Choroid plexus epithelial cell (primary cell): Measurements from ENCODE around the gene CFAP119.
A peak's percentile ranks its signal among the peaks of the same experiment; 100 is the strongest.

ENCODE experiments used
- DNase-seq: peaks from one replicate; pipeline ENCODE4 v3.0.0-alpha.2; 2010; ENCODE audit warnings: low read depth
- H3K4me3 ChIP-seq: 2 replicates; pipeline ENCODE4 v1.5.1; 2011; ENCODE audit warnings: low read depth, mild to moderate bottlenecking, control low read depth, low read length, moderate library complexity
- TF ChIP-seq, protein P1 (sequence below): conservative IDR thresholded peaks from 2 replicates; pipeline ENCODE4 v1.5.1; 2011; ENCODE audit warnings: low read depth, mild to moderate bottlenecking, control low read depth, inconsistent platforms, low read length, moderate library complexity

CFAP119 gene

DNA sequence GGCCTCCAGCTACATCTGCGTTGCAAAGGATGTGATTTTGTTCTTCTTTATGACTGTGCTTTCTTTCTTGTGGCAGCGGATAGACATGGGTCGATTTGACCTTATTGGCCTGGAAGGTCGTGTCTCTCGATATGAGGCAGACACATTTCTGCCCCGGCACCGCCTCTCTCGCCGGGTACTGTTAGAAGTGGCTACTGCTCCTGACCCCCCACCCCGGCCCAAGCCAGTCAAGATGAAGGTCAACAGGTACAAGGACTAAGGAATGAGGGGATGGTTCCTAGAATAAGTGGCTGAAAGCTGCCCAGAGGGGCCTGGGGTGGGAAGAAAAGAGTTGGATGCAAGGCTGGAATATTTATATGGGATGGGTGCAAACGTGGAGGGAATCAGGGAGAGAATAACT lies 41.8 kb downstream of the CFAP119 start:
- DNase-seq, result no peak
- H3K4me3 ChIP-seq, result no peak overlapping the region
- TF ChIP-seq, protein P1, sequence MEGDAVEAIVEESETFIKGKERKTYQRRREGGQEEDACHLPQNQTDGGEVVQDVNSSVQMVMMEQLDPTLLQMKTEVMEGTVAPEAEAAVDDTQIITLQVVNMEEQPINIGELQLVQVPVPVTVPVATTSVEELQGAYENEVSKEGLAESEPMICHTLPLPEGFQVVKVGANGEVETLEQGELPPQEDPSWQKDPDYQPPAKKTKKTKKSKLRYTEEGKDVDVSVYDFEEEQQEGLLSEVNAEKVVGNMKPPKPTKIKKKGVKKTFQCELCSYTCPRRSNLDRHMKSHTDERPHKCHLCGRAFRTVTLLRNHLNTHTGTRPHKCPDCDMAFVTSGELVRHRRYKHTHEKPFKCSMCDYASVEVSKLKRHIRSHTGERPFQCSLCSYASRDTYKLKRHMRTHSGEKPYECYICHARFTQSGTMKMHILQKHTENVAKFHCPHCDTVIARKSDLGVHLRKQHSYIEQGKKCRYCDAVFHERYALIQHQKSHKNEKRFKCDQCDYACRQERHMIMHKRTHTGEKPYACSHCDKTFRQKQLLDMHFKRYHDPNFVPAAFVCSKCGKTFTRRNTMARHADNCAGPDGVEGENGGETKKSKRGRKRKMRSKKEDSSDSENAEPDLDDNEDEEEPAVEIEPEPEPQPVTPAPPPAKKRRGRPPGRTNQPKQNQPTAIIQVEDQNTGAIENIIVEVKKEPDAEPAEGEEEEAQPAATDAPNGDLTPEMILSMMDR, result no peak

DNA sequence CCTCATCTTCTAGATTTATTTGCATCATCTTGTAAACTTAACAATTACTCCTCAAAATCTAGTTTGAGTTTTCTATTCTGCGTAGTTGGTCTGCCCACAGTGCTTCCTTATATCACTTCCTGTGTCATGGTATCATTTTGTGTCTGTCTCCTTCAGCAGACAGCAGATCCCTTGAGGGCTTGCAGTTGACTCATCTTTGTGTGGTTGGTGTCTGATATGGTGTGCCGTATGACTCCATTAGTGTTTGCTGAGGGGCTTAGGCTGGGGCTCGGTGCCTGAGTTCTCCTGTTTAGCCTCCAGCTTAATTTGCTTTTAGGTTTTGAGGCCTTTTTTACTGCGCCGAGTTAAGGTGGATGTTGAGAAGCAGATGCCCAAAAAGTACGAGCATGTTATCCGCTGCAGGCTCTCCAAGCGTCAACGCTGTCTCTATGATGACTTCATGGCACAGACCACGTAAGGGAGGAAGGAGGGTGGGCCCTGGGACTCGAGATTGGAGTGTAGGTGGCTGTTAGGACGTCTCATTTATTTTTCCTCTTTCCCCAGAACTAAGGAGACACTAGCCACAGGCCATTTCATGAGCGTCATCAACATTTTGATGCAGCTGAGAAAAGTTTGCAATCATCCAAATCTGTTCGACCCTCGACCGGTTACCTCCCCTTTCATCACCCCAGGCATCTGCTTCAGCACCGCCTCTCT lies 46.0 kb downstream of the CFAP119 start:
- peak; percentile 68 for DNase-seq
- H3K4me3 ChIP-seq, result no peak overlapping the region
- TF ChIP-seq, protein P1, result no peak

- TF ChIP-seq, protein P1, result no peak
- DNase-seq, result no peak
- no peak overlapping the region for H3K4me3 ChIP-seq
Observed at GRCh38 chr16:30711712-30712111, 50.1 kb downstream of the CFAP119 start.

DNA sequence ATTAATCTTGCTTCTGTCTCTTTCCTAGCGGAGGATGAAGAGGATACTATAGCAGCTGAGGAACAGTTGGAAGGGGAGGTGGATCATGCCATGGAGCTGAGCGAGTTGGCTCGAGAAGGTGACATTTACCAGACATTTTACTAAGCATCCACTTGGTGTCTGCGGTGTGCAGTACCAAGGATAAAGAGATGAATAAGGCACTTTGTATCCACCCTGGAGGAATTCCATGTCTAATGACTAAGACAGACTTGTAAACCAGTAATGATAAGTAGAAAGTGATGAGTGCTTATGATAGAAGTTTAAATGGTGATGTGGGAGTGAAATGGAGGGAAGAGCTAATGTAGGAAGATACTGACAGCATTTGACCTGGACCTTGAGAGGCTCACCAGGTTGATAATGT lies 50.9 kb downstream of the CFAP119 start:
- no peak for DNase-seq
- TF ChIP-seq, protein P1, result no peak
- no peak overlapping the region for H3K4me3 ChIP-seq
